ENCODE data around the gene PRPSAP1.

Gene PRPSAP1

DNA sequence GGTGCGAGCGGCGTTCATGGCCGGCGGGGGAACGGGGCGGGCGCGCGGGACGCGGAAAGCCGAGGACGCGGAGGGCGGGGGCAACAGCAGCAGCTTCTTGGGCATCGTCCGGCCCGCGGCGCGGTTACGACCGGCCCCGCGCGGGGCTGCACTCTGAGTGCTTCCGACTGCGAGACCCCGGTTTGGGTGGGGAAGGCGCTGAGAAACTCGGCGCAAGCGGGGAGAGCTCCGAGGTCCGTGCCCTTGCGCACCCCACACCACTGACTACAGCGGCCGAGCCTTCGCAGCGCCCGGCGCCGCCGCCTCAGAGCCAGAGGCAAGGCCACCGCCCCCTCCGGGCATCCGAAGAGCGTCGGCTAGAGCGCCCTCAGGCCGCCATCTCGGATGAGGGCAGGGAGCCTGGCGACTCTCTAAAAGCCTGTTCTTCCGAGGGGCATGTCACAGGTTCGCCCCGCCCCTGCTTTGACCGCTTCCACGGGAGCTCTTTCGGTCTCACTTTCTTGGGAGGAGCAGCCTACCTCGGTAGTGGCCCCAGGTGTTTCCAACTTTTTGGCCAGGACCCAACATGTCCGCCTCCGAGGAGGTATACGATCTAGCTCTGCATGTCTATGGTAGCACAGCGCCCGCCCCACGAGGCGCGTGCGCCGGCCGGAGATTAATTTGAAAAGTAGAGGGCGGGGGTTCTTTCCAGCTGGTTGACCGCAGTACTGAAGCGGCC, at the start of gene PRPSAP1:
TSS of gene PRPSAP1 (minus strand) at position 318 of the 718 bp plus-strand sequence. CDS start at position 105, 213 bp downstream.
- peak; percentile 72 for DNase-seq (ENCODE audit: low read depth)

- DNase-seq (ENCODE audit: low read depth), result no peak
Measured at GRCh38 chr17:76402711-76403110, 49.0 kb upstream of the PRPSAP1 start.

DNA sequence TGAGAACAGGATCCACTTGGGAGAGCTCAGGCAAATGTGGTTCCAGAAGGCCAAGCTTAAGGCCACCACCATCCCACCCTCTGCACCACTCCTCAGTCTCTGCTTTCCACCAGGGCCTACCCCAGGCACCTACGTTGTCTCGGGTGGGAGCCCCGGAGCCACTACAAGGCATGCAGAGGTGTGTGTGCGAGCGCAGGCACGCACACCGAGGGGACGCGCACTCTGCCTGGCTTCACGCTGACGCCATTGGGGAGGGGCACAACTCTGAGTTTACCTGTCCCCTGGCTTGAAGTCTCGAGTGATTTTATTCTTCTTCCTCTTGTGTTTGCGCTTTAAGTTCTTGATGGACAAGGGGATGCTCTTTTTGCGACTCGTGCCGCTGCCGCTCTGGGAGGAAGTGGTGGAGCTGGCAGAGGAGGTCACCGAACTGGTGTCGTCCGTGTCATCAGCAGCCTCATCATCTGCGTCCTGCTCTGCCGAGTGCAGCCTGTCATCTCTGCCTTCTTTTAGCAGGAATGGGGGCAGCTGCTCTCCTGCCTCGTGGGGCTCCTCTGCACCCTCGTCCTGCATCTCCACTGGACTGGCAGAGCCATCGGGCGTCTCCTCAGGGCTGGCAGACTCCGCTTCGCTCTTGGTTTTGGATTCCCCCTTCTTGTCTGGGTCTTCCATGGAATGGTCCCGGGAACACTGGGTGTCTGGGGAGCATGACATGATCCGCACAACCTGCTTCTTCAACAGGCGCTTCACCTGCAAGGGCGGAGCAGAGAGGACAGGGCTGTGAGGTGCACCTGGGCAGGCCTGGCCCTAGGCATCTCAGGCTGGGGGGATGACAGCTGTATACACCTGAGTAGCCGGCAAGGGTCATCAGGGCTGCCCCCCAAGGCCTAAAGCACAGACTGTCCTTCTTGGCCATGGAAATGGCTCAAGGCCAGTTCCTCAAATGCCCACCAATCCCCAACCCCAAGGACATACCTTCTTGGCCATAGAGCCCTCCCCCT, 45.8 kb upstream of the PRPSAP1 start:
- no peak for DNase-seq (ENCODE audit: low read depth)

- DNase-seq (ENCODE audit: low read depth), result no peak
Measured at GRCh38 chr17:76398523-76399174, 44.9 kb upstream of the PRPSAP1 start.

DNA sequence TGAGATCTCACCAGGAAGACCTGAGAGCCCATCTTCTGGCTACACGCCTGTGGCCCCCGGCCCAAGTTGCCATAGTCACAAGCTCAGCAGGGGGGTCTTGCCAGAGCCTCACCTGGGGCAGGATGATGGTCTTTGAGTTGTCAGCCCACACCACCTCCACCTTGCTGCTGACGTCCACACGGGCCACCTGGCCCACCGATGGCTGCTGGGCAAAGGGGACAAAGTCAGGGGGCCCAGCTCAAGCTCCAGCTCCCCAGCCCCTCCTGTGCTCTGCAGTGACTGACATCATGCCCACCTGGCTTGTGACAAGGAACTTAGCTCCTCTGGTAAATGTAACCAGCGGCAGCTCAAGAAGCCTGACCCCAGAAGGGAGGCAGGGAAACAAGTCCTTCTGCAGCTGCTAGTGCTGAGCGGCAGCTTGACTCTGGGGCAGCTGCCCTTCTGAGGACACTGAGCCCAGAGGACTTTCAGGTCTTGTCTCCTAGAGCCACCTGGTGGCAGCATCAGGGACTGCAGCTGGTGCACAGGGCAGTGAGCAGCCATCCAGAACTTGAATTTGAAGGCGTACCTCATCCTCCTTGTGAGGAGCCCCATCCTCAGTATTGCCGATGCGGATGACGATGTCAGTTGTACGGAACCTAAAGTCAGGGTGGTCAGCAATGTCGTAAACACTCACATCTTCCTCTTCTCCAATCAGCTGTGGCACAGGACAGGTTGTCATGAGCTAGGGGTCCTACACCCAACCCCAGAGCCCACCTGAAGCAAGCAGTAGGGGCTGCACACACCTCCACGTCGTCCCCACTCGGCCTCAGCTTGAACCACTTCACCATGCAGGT, 44.2 kb upstream of the PRPSAP1 start:
- peak; percentile 69 for DNase-seq (ENCODE audit: low read depth)

GRCh38 chr17:76397184-76397583, 43.5 kb upstream of the PRPSAP1 start:
- DNase-seq (ENCODE audit: low read depth), result no peak

DNA sequence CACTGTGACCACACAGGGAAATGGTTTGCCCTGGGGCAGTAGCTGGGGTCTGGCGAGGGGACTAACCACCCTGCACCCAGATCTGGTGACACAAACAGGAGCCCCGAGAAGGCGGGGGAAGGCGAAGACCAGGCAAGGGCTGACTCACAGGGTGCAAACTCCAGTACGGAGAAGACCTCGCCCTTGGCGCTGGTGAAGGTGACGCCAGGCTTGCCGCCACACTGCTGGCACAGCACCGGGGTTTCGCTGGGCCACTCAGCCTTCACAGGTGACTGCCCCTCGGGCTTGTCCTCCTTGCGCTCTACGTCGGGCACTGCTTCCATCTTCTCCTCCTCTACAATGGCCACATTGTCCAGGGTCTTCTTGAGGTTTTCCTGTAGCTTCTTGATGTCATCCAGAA, 42.3 kb upstream of the PRPSAP1 start:
- no peak for DNase-seq (ENCODE audit: low read depth)

GRCh38 chr17:76394166-76394565, 40.5 kb upstream of the PRPSAP1 start:
- no peak for DNase-seq (ENCODE audit: low read depth)

- DNase-seq (ENCODE audit: low read depth), result no peak
Measured at GRCh38 chr17:76391200-76391715, 37.5 kb upstream of the PRPSAP1 start.

DNA sequence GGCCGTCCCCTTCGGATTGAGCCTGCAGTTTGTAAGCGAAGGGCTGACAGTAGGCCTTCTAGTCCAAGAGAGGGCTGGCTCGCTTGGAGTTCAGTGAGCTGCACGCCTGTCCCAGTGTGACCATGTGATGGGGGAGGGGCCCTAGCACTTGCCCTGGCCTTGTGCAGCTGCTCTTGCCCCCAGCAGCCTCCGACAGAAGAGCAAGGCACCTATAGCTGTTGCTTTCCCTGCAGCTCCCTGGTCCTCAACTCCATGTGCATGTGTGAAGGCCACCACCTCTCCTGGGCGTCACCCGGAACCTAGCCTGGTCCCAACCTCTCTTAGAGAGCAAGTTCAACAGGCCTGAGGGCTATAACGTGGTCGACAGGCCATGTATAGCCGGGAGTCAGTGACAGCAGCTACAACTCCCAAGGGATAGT, 36.3 kb upstream of the PRPSAP1 start:
- no peak for DNase-seq (ENCODE audit: low read depth)

DNA sequence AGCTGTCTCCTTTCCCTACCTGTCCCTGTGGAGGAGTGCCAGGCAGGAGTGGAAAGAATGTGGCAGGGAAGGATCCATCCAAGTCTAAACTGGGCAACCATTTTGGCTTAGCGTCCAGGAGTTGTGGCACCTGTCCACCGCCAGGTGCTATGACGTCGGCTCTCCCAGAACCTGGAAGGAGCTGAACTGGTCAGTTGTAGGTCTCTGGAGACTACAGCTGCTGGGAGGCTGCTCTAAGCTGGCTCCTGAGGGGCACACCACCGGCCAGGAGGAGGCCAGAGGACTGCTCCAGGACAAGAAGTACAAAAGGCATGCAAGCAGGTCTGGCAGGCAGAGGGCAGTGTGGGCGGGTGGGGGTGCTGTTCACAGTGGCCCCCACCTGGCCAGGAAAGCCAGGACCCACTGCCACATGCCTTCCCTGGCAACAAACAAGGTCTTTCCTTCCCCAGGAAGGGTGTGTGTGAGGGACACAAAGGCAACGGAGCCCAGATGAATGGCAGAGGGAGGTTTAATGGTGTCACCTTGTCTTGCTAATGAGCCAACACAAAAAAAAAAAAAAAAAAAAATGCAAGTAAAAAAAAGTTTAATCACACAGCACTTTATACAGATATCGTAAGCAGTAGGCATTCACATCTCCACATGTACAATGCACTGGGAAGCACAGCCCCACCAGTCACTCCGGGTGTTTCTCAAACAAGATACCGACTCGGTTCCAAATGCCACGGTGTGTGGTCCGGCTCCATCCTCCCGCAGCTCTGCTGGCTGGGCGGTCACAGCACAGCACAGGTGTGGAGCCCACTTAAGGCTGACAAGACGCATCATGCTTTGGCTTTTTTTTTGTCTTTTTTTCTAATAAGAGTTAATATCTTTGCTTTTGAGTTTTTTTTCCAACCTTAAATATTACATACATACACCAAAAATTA, 35.5 kb upstream of the PRPSAP1 start:
- no peak for DNase-seq (ENCODE audit: low read depth)

DNA sequence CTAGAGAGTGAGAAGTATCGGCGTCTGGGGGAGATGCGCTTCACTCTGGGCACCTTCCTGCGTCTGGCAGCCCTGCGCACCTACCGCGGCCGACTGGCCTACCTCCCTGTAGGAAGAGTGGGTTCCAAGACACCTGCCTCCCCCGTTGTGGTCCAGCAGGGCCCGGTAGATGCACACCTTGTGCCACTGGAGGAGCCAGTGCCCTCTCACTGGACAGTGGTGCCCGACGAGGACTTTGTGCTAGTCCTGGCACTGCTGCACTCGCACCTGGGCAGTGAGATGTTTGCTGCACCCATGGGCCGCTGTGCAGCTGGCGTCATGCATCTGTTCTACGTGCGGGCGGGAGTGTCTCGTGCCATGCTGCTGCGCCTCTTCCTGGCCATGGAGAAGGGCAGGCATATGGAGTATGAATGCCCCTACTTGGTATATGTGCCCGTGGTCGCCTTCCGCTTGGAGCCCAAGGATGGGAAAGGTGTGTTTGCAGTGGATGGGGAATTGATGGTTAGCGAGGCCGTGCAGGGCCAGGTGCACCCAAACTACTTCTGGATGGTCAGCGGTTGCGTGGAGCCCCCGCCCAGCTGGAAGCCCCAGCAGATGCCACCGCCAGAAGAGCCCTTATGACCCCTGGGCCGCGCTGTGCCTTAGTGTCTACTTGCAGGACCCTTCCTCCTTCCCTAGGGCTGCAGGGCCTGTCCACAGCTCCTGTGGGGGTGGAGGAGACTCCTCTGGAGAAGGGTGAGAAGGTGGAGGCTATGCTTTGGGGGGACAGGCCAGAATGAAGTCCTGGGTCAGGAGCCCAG, 33.5 kb upstream of the PRPSAP1 start:
- no peak for DNase-seq (ENCODE audit: low read depth)

GRCh38 chr17:76385892-76386786, 32.4 kb upstream of the PRPSAP1 start:
- peak; percentile 72 for DNase-seq (ENCODE audit: low read depth)

DNA sequence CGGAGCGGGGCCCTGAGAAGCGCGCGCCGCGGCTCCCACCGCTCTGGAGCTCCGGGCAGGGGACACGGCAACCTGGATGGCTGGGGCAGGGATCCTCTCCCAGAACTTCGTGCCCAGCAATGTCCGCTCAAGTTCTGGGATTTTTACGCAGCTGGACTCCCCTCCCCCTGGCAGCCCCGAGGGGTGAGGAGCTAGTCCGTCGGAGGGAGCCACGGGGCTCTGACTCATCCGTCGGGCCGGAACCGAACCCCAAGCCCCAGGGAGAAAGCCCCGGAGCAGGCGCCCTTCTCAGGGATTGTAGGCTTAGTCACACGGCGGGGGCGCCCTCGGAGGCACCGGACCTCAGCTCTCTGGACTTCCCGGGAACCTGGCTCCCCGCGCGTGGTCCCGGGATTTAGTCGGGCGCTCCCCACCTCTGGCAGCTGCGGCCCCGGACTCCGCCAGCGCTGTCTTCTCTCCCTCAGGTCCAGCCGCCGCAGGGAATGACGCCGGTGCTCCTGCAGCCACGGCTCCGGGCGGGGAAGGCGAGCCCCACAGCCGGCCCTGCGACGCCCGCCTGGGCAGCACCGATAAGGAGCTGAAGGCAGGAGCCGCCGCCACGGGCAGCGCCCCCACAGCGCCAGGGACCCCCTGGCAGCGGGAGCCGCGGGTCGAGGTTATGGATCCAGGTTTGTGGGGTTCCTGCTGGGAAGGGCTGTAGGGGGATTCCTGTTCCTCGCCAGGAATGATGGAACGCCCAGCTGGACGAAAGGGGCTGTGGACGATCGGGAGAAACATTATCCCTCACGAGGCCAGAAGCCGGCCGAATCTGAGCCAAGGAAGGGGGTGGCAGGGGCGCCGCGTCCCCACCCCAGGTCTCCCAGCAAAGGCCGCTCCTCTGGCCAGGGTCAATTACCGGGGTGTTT, 31.5 kb upstream of the PRPSAP1 start:
- peak; percentile 37 for DNase-seq (ENCODE audit: low read depth)

- peak; percentile 60 for DNase-seq (ENCODE audit: low read depth)
Measured at GRCh38 chr17:76384222-76384986, 30.7 kb upstream of the PRPSAP1 start, which contains the start of gene SPHK1. SPHK1 (plus strand) TSS chr17:76384609; CDS start chr17:76385645, 1,036 bp downstream.

DNA sequence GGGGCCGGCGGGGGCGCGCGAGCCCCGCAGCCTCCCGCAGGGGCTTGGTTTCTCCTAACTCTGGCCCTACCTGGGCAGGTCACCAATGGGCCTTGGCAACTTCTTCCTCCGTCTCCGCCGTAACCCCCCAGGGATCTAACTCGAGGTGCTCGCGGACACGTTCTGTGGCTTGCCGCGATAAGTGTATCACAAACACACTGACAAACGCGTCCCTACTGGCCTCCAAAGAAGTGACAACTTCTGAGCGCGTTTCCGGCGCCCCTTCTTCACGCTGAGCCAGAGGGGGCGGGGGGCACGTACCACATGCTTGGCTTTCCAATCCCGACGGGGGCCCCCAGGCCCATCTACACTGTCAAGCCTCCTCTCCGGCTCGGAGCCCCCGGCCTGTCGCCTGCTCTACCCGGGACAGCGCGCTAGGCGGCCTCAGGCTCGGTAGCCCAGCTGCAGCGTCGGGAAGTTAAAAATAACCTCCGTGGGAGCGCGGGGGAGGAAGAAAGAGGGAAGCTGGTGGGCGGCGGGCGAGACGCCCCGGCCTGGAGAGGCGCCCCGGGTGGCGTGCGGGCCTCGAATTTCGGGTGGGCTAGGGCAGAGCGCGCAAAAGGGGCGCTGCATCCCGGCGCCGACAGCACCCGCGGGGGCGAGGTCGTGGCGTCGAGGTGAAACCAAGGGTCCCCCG, 30.0 kb upstream of the PRPSAP1 start:
- peak; percentile 53 for DNase-seq (ENCODE audit: low read depth)

All from stimulated activated CD8-positive, alpha-beta memory T cell treated with anti-CD3 and anti-CD28 coated beads, Interleukin-12 subunit alpha, Interleukin-12 subunit beta, amount 100 ng/mL, for 4 hours (primary cell).